H1 (cell line): ENCODE data around the gene METTL25B. TPM values are rescaled to one million over a fixed set of nuclear protein-coding genes. Genes with fewer than 3 reads are reported as not detected.

ENCODE experiments used
- CTCF ChIA-PET: fragments of 300-600 bp; sonication (Branson Sonifier 250); formaldehyde crosslinking; loops from one replicate; lab custom pipeline; 2021; ENCODE audit not compliant: partially characterized antibody; lab: Charles Lee
- POLR2A ChIA-PET: fragments of 300-600 bp; sonication (Branson Sonifier 250); formaldehyde crosslinking; loops from one replicate; lab custom pipeline; 2021; ENCODE audit warnings: inconsistent platforms; ENCODE audit not compliant: partially characterized antibody; lab: Charles Lee
- DNase-seq, 2 experiments: peaks; one replicate each; pipeline versions ENCODE4 v3.0.0 to v3.0.0-alpha.2; 2010 to 2022; ENCODE audit warnings: low spot score in 2 of 2, low read depth in 1 of 2, mixed read lengths in 1 of 2
- FAIRE-seq: peaks from 2 replicates; lab custom pipeline; 2011; peaks lifted over from hg19 to GRCh38; lab: Jason Lieb, UNC
- H2AFZ ChIP-seq: 2 replicates; pipeline ENCODE4 v1.8.1; 2012; ENCODE audit warnings: low read length, inconsistent platforms
- H2AK5ac ChIP-seq: 2 replicates; pipeline ENCODE4 v1.6.1; 2013; ENCODE audit warnings: low read depth, low read length
- H2BK120ac ChIP-seq: replicated peaks from 2 replicates; pipeline ENCODE3; 2013; ENCODE audit warnings: low read depth, low read length, inconsistent platforms
- H2BK12ac ChIP-seq: 2 replicates; pipeline ENCODE4 v1.6.1; 2013; ENCODE audit warnings: low read depth, low read length
- H2BK15ac ChIP-seq: 2 replicates; pipeline ENCODE4 v1.6.1; 2013; ENCODE audit warnings: low read length
- H2BK20ac ChIP-seq: 2 replicates; pipeline ENCODE4 v1.6.1; 2013; ENCODE audit warnings: low read length
- H2BK5ac ChIP-seq: 2 replicates; pipeline ENCODE4 v1.6.1; 2013; ENCODE audit warnings: low read depth, low read length
- H3K14ac ChIP-seq: 2 replicates; pipeline ENCODE4 v1.6.1; 2013; ENCODE audit warnings: inconsistent platforms; ENCODE audit not compliant: insufficient read length
- H3K18ac ChIP-seq: 2 replicates; pipeline ENCODE4 v1.6.1; 2013; ENCODE audit warnings: low read length; ENCODE audit errors: extremely low read depth
- H3K23ac ChIP-seq: 2 replicates; pipeline ENCODE4 v1.6.1; 2013; ENCODE audit warnings: inconsistent platforms; ENCODE audit not compliant: insufficient read length
- H3K23me2 ChIP-seq: 2 replicates; pipeline ENCODE4 v1.6.1; 2013; ENCODE audit warnings: low read depth, low read length
- H3K27ac ChIP-seq: 2 replicates; pipeline ENCODE4 v1.6.1; 2011; ENCODE audit warnings: low read depth, low read length, inconsistent platforms
- H3K27me3 ChIP-seq, 4 experiments: replicated peaks in 1 of 4; 1 replicate in 1 of 4; 2 replicates in 3 of 4; pipeline versions ENCODE4 v1.6.1 to v1.8.1; 2011 to 2013; ENCODE audit warnings: low read length in 3 of 4, mild to moderate bottlenecking in 3 of 4, inconsistent platforms in 2 of 4, mixed read lengths in 2 of 4, moderate library complexity in 1 of 4; ENCODE audit not compliant: control insufficient read depth in 3 of 4, insufficient read depth in 3 of 4; ENCODE audit errors: extremely low read depth in 1 of 4
- H3K36me3 ChIP-seq, 4 experiments: 2 replicates each; pipeline versions ENCODE4 v1.6.1 to v1.8.1; 2011 to 2013; ENCODE audit warnings: mild to moderate bottlenecking in 4 of 4, low read length in 3 of 4, moderate library complexity in 2 of 4, control low read depth in 1 of 4, inconsistent platforms in 1 of 4; ENCODE audit not compliant: insufficient read depth in 4 of 4, control insufficient read depth in 2 of 4
- H3K4ac ChIP-seq: replicated peaks from 2 replicates; pipeline ENCODE3; 2013; ENCODE audit warnings: low read length, low read depth, mixed read lengths, inconsistent platforms; ENCODE audit not compliant: insufficient read length
- H3K4me1 ChIP-seq, 4 experiments: replicated peaks in 1 of 4; 1 replicate in 1 of 4; 2 replicates in 3 of 4; pipeline versions ENCODE4 v1.6.1 to v1.8.1; 2011 to 2013; ENCODE audit warnings: low read length in 3 of 4, inconsistent platforms in 2 of 4, mixed read lengths in 1 of 4; ENCODE audit not compliant: insufficient read depth in 4 of 4, control insufficient read depth in 3 of 4
- H3K4me2 ChIP-seq, 2 experiments: 2 replicates each; pipeline versions ENCODE4 v1.6.1 to v1.8.1; 2011 to 2013; ENCODE audit warnings: low read depth in 2 of 2, low read length in 2 of 2, control low read depth in 1 of 2, inconsistent platforms in 1 of 2, mild to moderate bottlenecking in 1 of 2; ENCODE audit not compliant: insufficient read depth in 1 of 2
- H3K4me3 ChIP-seq, 4 experiments: fragments of 200-600, 300-600 bp in 1 of 4; sonication (generic), shearing (Covaris generic), sonication (Bioruptor Twin) in 1 of 4; 2 replicates each; pipeline versions ENCODE4 v1.5.1 to v1.8.1; 2011 to 2016; ENCODE audit warnings: low read length in 4 of 4, low read depth in 3 of 4, control low read depth in 2 of 4, inconsistent platforms in 2 of 4, mild to moderate bottlenecking in 2 of 4, mixed read lengths in 1 of 4, moderate library complexity in 1 of 4; ENCODE audit not compliant: insufficient read depth in 2 of 4; ENCODE audit errors: extremely low read depth in 1 of 4
- H3K56ac ChIP-seq: replicated peaks from 2 replicates; pipeline ENCODE3; 2013; ENCODE audit warnings: low read depth, mild to moderate bottlenecking, mixed read lengths, low read length, inconsistent platforms; ENCODE audit not compliant: insufficient read length
- H3K79me1 ChIP-seq: 2 replicates; pipeline ENCODE4 v1.6.1; 2013; ENCODE audit warnings: low read depth, low read length, control low read depth
- H3K79me2 ChIP-seq, 2 experiments: 2 replicates each; pipeline versions ENCODE4 v1.6.1 to v1.8.1; 2012 to 2013; ENCODE audit warnings: low read length in 2 of 2, mild to moderate bottlenecking in 2 of 2, inconsistent platforms in 1 of 2; ENCODE audit not compliant: insufficient read depth in 2 of 2, control insufficient read depth in 1 of 2
- H3K9ac ChIP-seq, 4 experiments: replicated peaks in 1 of 4; 1 replicate in 1 of 4; 2 replicates in 3 of 4; pipeline versions ENCODE4 v1.6.1 to v1.8.1; 2011 to 2013; ENCODE audit warnings: low read depth in 3 of 4, low read length in 3 of 4, control low read depth in 2 of 4, mild to moderate bottlenecking in 2 of 4, moderate library complexity in 2 of 4, inconsistent platforms in 1 of 4; ENCODE audit errors: extremely low read depth in 1 of 4
- H3K9me3 ChIP-seq, 2 experiments: 2 replicates each; pipeline versions ENCODE4 v1.6.1 to v1.8.1; 2012 to 2013; ENCODE audit warnings: mild to moderate bottlenecking in 2 of 2, moderate library complexity in 2 of 2, control low read depth in 1 of 2, inconsistent platforms in 1 of 2, low read depth in 1 of 2, low read length in 1 of 2, mixed read lengths in 1 of 2; ENCODE audit not compliant: insufficient read depth in 2 of 2
- H4K20me1 ChIP-seq, 2 experiments: replicated peaks in 1 of 2; 2 replicates each; pipeline versions ENCODE3 to v1.8.1; 2011 to 2013; ENCODE audit warnings: inconsistent platforms in 2 of 2, low read length in 2 of 2, mild to moderate bottlenecking in 1 of 2; ENCODE audit not compliant: insufficient read depth in 2 of 2, control insufficient read depth in 1 of 2
- H4K5ac ChIP-seq: 2 replicates; pipeline ENCODE4 v1.6.1; 2013; ENCODE audit warnings: low read length, low read depth, mixed read lengths, inconsistent platforms; ENCODE audit not compliant: insufficient read length
- H4K8ac ChIP-seq: 2 replicates; pipeline ENCODE4 v1.8.0; 2013; ENCODE audit warnings: mild to moderate bottlenecking, moderate library complexity, low read length, inconsistent platforms; ENCODE audit not compliant: insufficient read depth; ENCODE audit errors: extremely low read depth
- H4K91ac ChIP-seq: replicated peaks from 2 replicates; pipeline ENCODE3; 2013; ENCODE audit warnings: low read length, mixed read lengths, inconsistent platforms; ENCODE audit not compliant: insufficient read length
- ASH2L ChIP-seq: fragments of 200-600, 300-600 bp; sonication (generic); IDR thresholded peaks from one replicate; pipeline ENCODE4 v1.7.1; 2017; ENCODE audit warnings: low read length
- BACH1 ChIP-seq: IDR thresholded peaks from 2 replicates; pipeline ENCODE4 v1.6.1; 2012; ENCODE audit warnings: low read length, improper control_type of control experiment
- BRCA1 ChIP-seq: IDR thresholded peaks from 2 replicates; pipeline ENCODE4 v1.6.1; 2012; ENCODE audit warnings: low read depth, low read length, improper control_type of control experiment
- HDAC6 ChIP-seq: IDR thresholded peaks from one replicate; pipeline ENCODE4 v1.7.1; 2012; ENCODE audit warnings: low read depth, mild to moderate bottlenecking, inconsistent platforms, low read length, moderate library complexity
- KDM1A ChIP-seq: fragments of 200-600, 300-600 bp; sonication (generic); IDR thresholded peaks from 2 replicates; pipeline ENCODE4 v1.7.1; 2016; ENCODE audit warnings: mild to moderate bottlenecking, low read length, borderline replicate concordance
- KDM4A ChIP-seq: IDR thresholded peaks from one replicate; pipeline ENCODE4 v1.7.1; 2012; ENCODE audit warnings: low read depth, mild to moderate bottlenecking, moderate library complexity, low read length, inconsistent platforms; ENCODE audit not compliant: severe bottlenecking
- MAFK ChIP-seq: IDR thresholded peaks from 2 replicates; pipeline ENCODE4 v1.6.1; 2012; ENCODE audit warnings: low read depth, mild to moderate bottlenecking, improper control_type of control experiment, low read length
- POLR2A ChIP-seq, 2 experiments: IDR thresholded peaks; 1 replicate in 1 of 2; 2 replicates in 1 of 2; pipeline ENCODE4 v1.6.1; 2011; ENCODE audit warnings: low read depth in 2 of 2, low read length in 2 of 2, mild to moderate bottlenecking in 2 of 2; ENCODE audit errors: control extremely low read depth in 1 of 2
- POLR2AphosphoS5 ChIP-seq: IDR thresholded peaks from 2 replicates; pipeline ENCODE4 v1.6.1; 2011; ENCODE audit warnings: low read depth, low read length
- RAD21 ChIP-seq, 2 experiments: IDR thresholded peaks in 1 of 2; conservative IDR thresholded peaks in 1 of 2; 2 replicates each; pipeline ENCODE4 v1.6.1; 2011; ENCODE audit warnings: low read depth in 2 of 2, low read length in 2 of 2, improper control_type of control experiment in 1 of 2, inconsistent platforms in 1 of 2, mild to moderate bottlenecking in 1 of 2, moderate library complexity in 1 of 2
- TBP ChIP-seq: IDR thresholded peaks from 2 replicates; pipeline ENCODE4 v1.6.1; 2011; ENCODE audit warnings: low read depth, low read length, improper control_type of control experiment
- YY1 ChIP-seq: IDR thresholded peaks from 2 replicates; pipeline ENCODE4 v1.6.1; 2011; ENCODE audit warnings: low read depth, mild to moderate bottlenecking, low read length
- WGBS, 2 experiments: shearing (Covaris generic) in 1 of 2; methylation state at CpG; one replicate each; pipeline versions ENCODE4 v1.1.6 to v1.1.7; 2013 to 2015; ENCODE audit warnings: low lambda C conversion rate in 2 of 2, mixed read lengths in 2 of 2, inconsistent platforms in 1 of 2, low coverage in 1 of 2, missing lambda C conversion rate in 1 of 2; ENCODE audit not compliant: insufficient replicate concordance in 2 of 2, insufficient coverage in 1 of 2, insufficient read length in 1 of 2; ENCODE audit errors: extremely low coverage in 1 of 2, missing lambda C conversion rate in 1 of 2; 5-methylcytosine and 5-hydroxymethylcytosine counted together
- polyA plus RNA-seq, 7 experiments: library from polyadenylated mRNA; depleted of rRNA in 3 of 7; stranded (reverse) in 5 of 7; unstranded in 2 of 7; fragments of >200 nt in 5 of 7; fragments of 200-250 nt in 2 of 7; gene quantifications; 1 replicate in 5 of 7; 2 replicates in 1 of 7; 4 replicates in 1 of 7; pipeline versions ENCODE4 v1.2.1 to v1.2.3, GENCODE V29; 2011 to 2013; ENCODE audit warnings: missing spikeins in 2 of 7, mixed read lengths in 2 of 7
- total RNA-seq: library from RNA; stranded (reverse); fragmentation: NEBNext Ultra II Directional; extraction: Animal tissue kit (Norgen Biotek cat#: 25700); gene quantifications from 2 replicates; pipeline ENCODE4 v1.2.1, GENCODE V29; 2021

The METTL25B gene
- total and polyA plus RNA-seq, 2 of the 8 experiments (the other 6 are each of a cell fraction or from before 2014, with no cell fraction given) = 28.4 to 30.1 TPM

- H3K79me2 ChIP-seq = peaks cover 23 to 54% of the 10 kb centered on the region in 2 experiments
- TF ChIP-seq TBP (peak; percentile 50), BACH1 (peak; percentile 50), POLR2A (IDR thresholded peaks at IDR 0.05; ENCODE audit: control extremely low read depth in 1 of 2, low read depth in 2 of 2, low read length in 2 of 2) (peak; percentile 65 to 79; a peak in 2 of 3 replicates), BRCA1 (no peak), MAFK (no peak), RAD21 (IDR thresholded peaks at IDR 0.05 in 1 of 2, conservative IDR thresholded peaks at IDR 0.05 in 1 of 2; ENCODE audit: low read depth in 2 of 2, low read length in 2 of 2) (no peak), HDAC6 (no peak), KDM4A (peak; percentile 91), YY1 (peak; percentile 81; the same call in 1 of the 2 replicates), KDM1A (no peak; the same call in 1 of the 2 replicates), ASH2L (peak; percentile 84), POLR2AphosphoS5 (peak; percentile 19; the same call in 1 of the 2 replicates)
These were observed 23.6 kb downstream of the METTL25B start for GRCh38 chr1:156751757-156752481.

More at GRCh38 chr1:156751757-156752481, 23.6 kb downstream of the METTL25B start:
- Histone ChIP-seq H4K91ac (peak overlapping the region; percentile 89), H2AK5ac (no peak overlapping the region), H2BK5ac (peak overlapping the region; percentile 79), H3K18ac (peak overlapping the region; percentile 86), H2BK20ac (no peak overlapping the region), H3K9ac (peak overlapping the region; percentile 80 to 97 (median 96)), H4K8ac (peak overlapping the region; percentile 97), H3K56ac (peak overlapping the region; percentile 90), H3K36me3 (no peaks in the 10 kb centered on the region), H4K20me1 (peaks cover 0 to 3% of the 10 kb centered on the region in 2 experiments), H3K27ac (peak overlapping the region; percentile 85), H3K4me3 (peak overlapping the region; percentile 86 to 100 (median 95)), H2BK120ac (peak overlapping the region; percentile 41), H2BK15ac (peak overlapping the region; percentile 82; the same call in 1 of the 2 replicates), H3K79me1 (peaks cover 11% of the 10 kb centered on the region), H3K4me1 (peaks cover 24 to 36% (median 27%) of the 10 kb centered on the region in 4 experiments), H3K23ac (no peak overlapping the region), H2BK12ac (peak overlapping the region; percentile 82; the same call in 1 of the 2 replicates), H2AFZ (peak overlapping the region; percentile 59; the same call in 1 of the 2 replicates), H3K9me3 (no peaks in the 10 kb centered on the region), H3K23me2 (peaks cover 9% of the 10 kb centered on the region), H3K14ac (peak overlapping the region; percentile 35), H3K27me3 (no peaks in the 10 kb centered on the region), H3K4ac (peak overlapping the region; percentile 79), H4K5ac (peak overlapping the region; percentile 85), H3K4me2 (peak overlapping the region; percentile 63 to 91)
- ChIA-PET POLR2A (interaction anchor here (0.9 to 8.8 kb wide), 27 partner anchors 8 to 110 kb away, joined by 3 to 121 read pairs (median 4); partner anchors contain the start of genes BCAN, ISG20L2, METTL25B and MRPL24), CTCF (interaction anchor here (0.8 to 3.2 kb wide), 15 partner anchors 9 to 124 kb away, joined by 3 to 26 read pairs (median 4); partner anchors contain the start of genes ISG20L2, METTL25B, NTRK1 and PRCC)
- WGBS, 2 experiments = 1% methylated on average over 36 of the region's 68 CpGs; no CpG with 5 or more reads in 1 of the 2 experiments
- FAIRE-seq (no peak), DNase-seq (peak; percentile 91 to 93)
